OCI-LY1 (cell line): ENCODE results near the gene PRCD.

Experiments used
- H2AFZ ChIP-seq: fragments of 200-600 bp; sonication (generic), shearing (Covaris generic); 2 replicates; pipeline ENCODE4 v1.6.0; 2014; ENCODE audit warnings: antibody characterized with exemption, mild to moderate bottlenecking, low read length
- H3F3A ChIP-seq: fragments of 200-600 bp; sonication (generic), shearing (Covaris generic); 2 replicates; pipeline ENCODE4 v1.6.0; 2014; ENCODE audit warnings: mild to moderate bottlenecking, antibody characterized with exemption, low read length, moderate library complexity; ENCODE audit not compliant: insufficient read depth
- H3K27ac ChIP-seq: fragments of 200-600 bp; sonication (generic); 2 replicates; pipeline ENCODE4 v1.5.1; 2014; ENCODE audit warnings: low read length, mixed run types, mild to moderate bottlenecking, low read depth; ENCODE audit not compliant: poor library complexity, severe bottlenecking
- H3K27me3 ChIP-seq: fragments of 200-600 bp; sonication (generic); 2 replicates; pipeline ENCODE4 v1.6.0; 2014; ENCODE audit warnings: antibody characterized with exemption, mild to moderate bottlenecking, low read length, moderate library complexity; ENCODE audit not compliant: insufficient read depth
- H3K36me3 ChIP-seq: fragments of 200-600 bp; sonication (generic); 2 replicates; pipeline ENCODE4 v1.6.1; 2014; ENCODE audit warnings: mild to moderate bottlenecking, antibody characterized with exemption, low read length, moderate library complexity, mixed read lengths; ENCODE audit not compliant: insufficient read depth
- H3K4me1 ChIP-seq: fragments of 200-600 bp; sonication (generic); 2 replicates; pipeline ENCODE4 v1.5.1; 2014; ENCODE audit warnings: mild to moderate bottlenecking, low read length, moderate library complexity; ENCODE audit not compliant: insufficient read depth, severe bottlenecking
- H3K4me2 ChIP-seq: fragments of 200-600 bp; sonication (generic), shearing (Covaris generic); 2 replicates; pipeline ENCODE4 v1.6.1; 2014; ENCODE audit warnings: low read length
- H3K4me3 ChIP-seq: fragments of 200-600 bp; sonication (generic); 2 replicates; pipeline ENCODE4 v1.5.1; 2014; ENCODE audit warnings: low read length, low read depth, mild to moderate bottlenecking, mixed read lengths; ENCODE audit not compliant: poor library complexity, severe bottlenecking
- H3K79me2 ChIP-seq: fragments of 200-600 bp; shearing (Covaris generic); 2 replicates; pipeline ENCODE4 v1.6.1; 2016; ENCODE audit warnings: mixed run types, low read length, mixed read lengths; ENCODE audit not compliant: insufficient read depth
- H3K9ac ChIP-seq: fragments of 200-600 bp; sonication (generic), shearing (Covaris generic); 2 replicates; pipeline ENCODE4 v1.6.1; 2014; ENCODE audit warnings: mild to moderate bottlenecking, low read length, mixed read lengths
- H3K9me2 ChIP-seq: fragments of 200-600 bp; sonication (generic), shearing (Covaris generic); 2 replicates; pipeline ENCODE4 v1.6.1; 2014; ENCODE audit warnings: low read depth, mild to moderate bottlenecking, low read length, mixed read lengths
- H3K9me3 ChIP-seq: fragments of 200-600 bp; shearing (Covaris generic); 2 replicates; pipeline ENCODE4 v1.6.1; 2014; ENCODE audit warnings: low read length, mixed read lengths
- H4K20me1 ChIP-seq: fragments of 200-600 bp; sonication (generic), shearing (Covaris generic); 2 replicates; pipeline ENCODE4 v1.6.0; 2016; ENCODE audit warnings: mild to moderate bottlenecking, low read length; ENCODE audit not compliant: insufficient read depth
- CTCF ChIP-seq: fragments of 200-600 bp; sonication (generic), shearing (Covaris generic); IDR thresholded peaks from 2 replicates; pipeline ENCODE4 v1.5.1; 2017; ENCODE audit warnings: mild to moderate bottlenecking, antibody characterized with exemption, low read length, moderate library complexity, mixed read lengths
- EZH2 ChIP-seq: fragments of 200-600 bp; sonication (generic), shearing (Covaris generic); IDR thresholded peaks from 2 replicates; pipeline ENCODE4 v1.8.0; 2017; ENCODE audit warnings: borderline replicate concordance, mixed run types, mild to moderate bottlenecking, antibody characterized with exemption, low read length, moderate library complexity, mixed read lengths

The PRCD gene

GRCh38 chr17:76547183-76547641, 7.4 kb downstream of the PRCD start:
- no peak overlapping the region for H3K4me3 ChIP-seq
- no peak for TF ChIP-seq EZH2
- peak; percentile 78 for TF ChIP-seq CTCF
- no peak overlapping the region for H3K9ac ChIP-seq
- H3K36me3 ChIP-seq = no peaks in the 10 kb centered on the region
- H3K9me3 ChIP-seq = no peaks in the 10 kb centered on the region
- no peaks in the 10 kb centered on the region for H3K4me1 ChIP-seq
- no peaks in the 10 kb centered on the region for H3K9me2 ChIP-seq
- peaks cover 5% of the 10 kb centered on the region for H3K27me3 ChIP-seq
- no peaks in the 10 kb centered on the region for H3K79me2 ChIP-seq
- no peak overlapping the region for H3K27ac ChIP-seq
- H3K4me2 ChIP-seq = no peak overlapping the region
- H4K20me1 ChIP-seq = no peaks in the 10 kb centered on the region
- H3F3A ChIP-seq = no peaks in the 10 kb centered on the region
- H2AFZ ChIP-seq = no peak overlapping the region

- Histone ChIP-seq H3K4me2 (no peak overlapping the region), H4K20me1 (no peaks in the 10 kb centered on the region), H3F3A (no peaks in the 10 kb centered on the region), H3K27me3 (peaks cover 5% of the 10 kb centered on the region), H3K9me3 (no peaks in the 10 kb centered on the region), H3K9me2 (no peaks in the 10 kb centered on the region), H3K4me3 (no peak overlapping the region), H3K9ac (no peak overlapping the region), H3K4me1 (no peaks in the 10 kb centered on the region), H3K79me2 (no peaks in the 10 kb centered on the region), H3K27ac (no peak overlapping the region), H3K36me3 (no peaks in the 10 kb centered on the region), H2AFZ (no peak overlapping the region)
- no peak for TF ChIP-seq CTCF
- TF ChIP-seq EZH2 = no peak
Observed at GRCh38 chr17:76547642-76548202, 7.9 kb downstream of the PRCD start.

- H3K27me3 ChIP-seq = peaks cover 2% of the 10 kb centered on the region
- no peaks in the 10 kb centered on the region for H3K36me3 ChIP-seq
- H3K4me2 ChIP-seq = no peak overlapping the region
- no peak overlapping the region for H2AFZ ChIP-seq
- H3K27ac ChIP-seq = no peak overlapping the region
- TF ChIP-seq CTCF (no peak), EZH2 (no peak)
- H3K9me3 ChIP-seq = no peaks in the 10 kb centered on the region
- no peaks in the 10 kb centered on the region for H3K9me2 ChIP-seq
- H3K4me1 ChIP-seq = no peaks in the 10 kb centered on the region
- no peaks in the 10 kb centered on the region for H4K20me1 ChIP-seq
- no peaks in the 10 kb centered on the region for H3F3A ChIP-seq
- H3K4me3 ChIP-seq = no peak overlapping the region
- no peak overlapping the region for H3K9ac ChIP-seq
- H3K79me2 ChIP-seq = no peaks in the 10 kb centered on the region
Observed at GRCh38 chr17:76548378-76549214, 8.8 kb downstream of the PRCD start.
